HG03060 (cell line): ENCODE results near the gene TSEN15.

Source experiments
- ATAC-seq: cut with Tn5 transposase; IDR thresholded peaks from one replicate; pipeline ENCODE4 v1.9.1; 2021; ENCODE audit warnings: low read depth, moderate number of reproducible peaks; ENCODE audit not compliant: unreplicated experiment

TSEN15 gene

GRCh38 chr1:184052194-184052559 is 647 bp downstream of the TSEN15 start:
- no peak for ATAC-seq

GRCh38 chr1:184052750-184053149 is 1.2 kb downstream of the TSEN15 start:
- no peak for ATAC-seq

- no peak for ATAC-seq
Measured at GRCh38 chr1:184053881-184054280, 2.4 kb downstream of the TSEN15 start.

- no peak for ATAC-seq
Measured at GRCh38 chr1:184056921-184057555, 5.5 kb downstream of the TSEN15 start.

GRCh38 chr1:184059887-184060286 is 8.4 kb downstream of the TSEN15 start:
- ATAC-seq: no peak

- ATAC-seq: no peak
Measured at GRCh38 chr1:184060316-184060715, 8.8 kb downstream of the TSEN15 start.

- no peak for ATAC-seq
Measured at GRCh38 chr1:184061396-184062003, 10.0 kb downstream of the TSEN15 start.

- ATAC-seq: no peak
Measured at GRCh38 chr1:184062640-184063286, 11.2 kb downstream of the TSEN15 start.

GRCh38 chr1:184065559-184065958 is 14.0 kb downstream of the TSEN15 start:
- ATAC-seq: no peak

- ATAC-seq: no peak
Measured at GRCh38 chr1:184068354-184068753, 16.8 kb downstream of the TSEN15 start.

GRCh38 chr1:184069675-184070074 is 18.1 kb downstream of the TSEN15 start:
- no peak for ATAC-seq

- no peak for ATAC-seq
Measured at GRCh38 chr1:184072376-184072775, 20.8 kb downstream of the TSEN15 start.

- ATAC-seq: no peak
Measured at GRCh38 chr1:184074383-184074782, 22.9 kb downstream of the TSEN15 start.

GRCh38 chr1:184075055-184076029 is 23.8 kb downstream of the TSEN15 start:
- ATAC-seq: peak; percentile 49

- no peak for ATAC-seq
Measured at GRCh38 chr1:184078564-184079249, 27.2 kb downstream of the TSEN15 start.

- ATAC-seq: no peak
Measured at GRCh38 chr1:184080309-184080708, 28.8 kb downstream of the TSEN15 start.

GRCh38 chr1:184082541-184083415 is 31.2 kb downstream of the TSEN15 start:
- ATAC-seq: no peak

- ATAC-seq: no peak
Measured at GRCh38 chr1:184085667-184086066, 34.1 kb downstream of the TSEN15 start.

- no peak for ATAC-seq
Measured at GRCh38 chr1:184088037-184088436, 36.5 kb downstream of the TSEN15 start.
